T-helper 22 cell (primary cell): ENCODE data around the gene ZMYND12.
"Not testable (repeated sequence)": the region's sequence is repeated elsewhere in the genome, so short reads cannot be mapped to it uniquely, and the experiment has no call there.

Experiments used
- DNase-seq: peaks from one replicate; pipeline ENCODE4 v3.0.0-alpha.2; 2020; ENCODE audit warnings: low read depth

Gene ZMYND12, protein sequence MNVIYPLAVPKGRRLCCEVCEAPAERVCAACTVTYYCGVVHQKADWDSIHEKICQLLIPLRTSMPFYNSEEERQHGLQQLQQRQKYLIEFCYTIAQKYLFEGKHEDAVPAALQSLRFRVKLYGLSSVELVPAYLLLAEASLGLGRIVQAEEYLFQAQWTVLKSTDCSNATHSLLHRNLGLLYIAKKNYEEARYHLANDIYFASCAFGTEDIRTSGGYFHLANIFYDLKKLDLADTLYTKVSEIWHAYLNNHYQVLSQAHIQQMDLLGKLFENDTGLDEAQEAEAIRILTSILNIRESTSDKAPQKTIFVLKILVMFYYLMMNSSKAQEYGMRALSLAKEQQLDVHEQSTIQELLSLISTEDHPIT

DNA sequence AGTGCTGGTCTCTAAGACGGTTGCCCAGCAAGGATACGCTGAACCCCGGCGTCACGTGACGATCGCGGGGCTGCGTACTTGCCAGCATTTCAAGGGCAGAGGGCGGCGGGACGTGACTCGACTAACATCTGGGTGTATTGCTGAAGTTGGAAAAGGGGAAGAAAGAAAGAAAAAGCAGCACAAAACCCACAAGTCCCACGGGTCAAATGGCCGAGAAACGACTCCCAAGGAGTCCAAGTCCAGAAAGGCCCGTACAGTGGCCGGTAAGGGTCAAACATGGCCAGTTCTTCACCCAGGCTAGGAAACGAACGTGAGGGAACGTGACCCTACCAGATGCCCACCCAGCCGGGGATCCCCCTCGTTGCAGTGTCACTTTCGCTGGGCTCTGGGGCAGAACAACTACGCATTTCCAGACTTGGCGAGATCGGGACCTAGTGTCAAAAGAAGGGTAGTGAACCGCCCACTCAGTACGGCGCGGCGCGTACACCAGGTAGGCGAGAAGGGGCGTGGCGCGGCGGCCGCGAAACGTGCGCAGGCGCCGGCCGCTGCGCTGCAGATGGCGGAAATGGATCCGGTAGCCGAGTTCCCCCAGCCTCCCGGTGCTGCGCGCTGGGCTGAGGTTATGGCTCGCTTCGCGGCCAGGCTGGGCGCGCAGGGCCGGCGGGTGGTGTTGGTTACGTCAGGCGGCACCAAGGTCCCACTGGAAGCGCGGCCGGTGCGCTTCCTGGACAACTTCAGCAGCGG lies at the start of gene ZMYND12, which contains the start of gene PPCS:
TSS of gene ZMYND12 (minus strand) at position 13 of the 744 bp plus-strand sequence. CDS start 25 bp downstream, outside the sequence.
TSS of gene PPCS (plus strand) at position 534 of the 744 bp plus-strand sequence. CDS start at position 557, 23 bp downstream.
- DNase-seq: peak; percentile 84

DNA sequence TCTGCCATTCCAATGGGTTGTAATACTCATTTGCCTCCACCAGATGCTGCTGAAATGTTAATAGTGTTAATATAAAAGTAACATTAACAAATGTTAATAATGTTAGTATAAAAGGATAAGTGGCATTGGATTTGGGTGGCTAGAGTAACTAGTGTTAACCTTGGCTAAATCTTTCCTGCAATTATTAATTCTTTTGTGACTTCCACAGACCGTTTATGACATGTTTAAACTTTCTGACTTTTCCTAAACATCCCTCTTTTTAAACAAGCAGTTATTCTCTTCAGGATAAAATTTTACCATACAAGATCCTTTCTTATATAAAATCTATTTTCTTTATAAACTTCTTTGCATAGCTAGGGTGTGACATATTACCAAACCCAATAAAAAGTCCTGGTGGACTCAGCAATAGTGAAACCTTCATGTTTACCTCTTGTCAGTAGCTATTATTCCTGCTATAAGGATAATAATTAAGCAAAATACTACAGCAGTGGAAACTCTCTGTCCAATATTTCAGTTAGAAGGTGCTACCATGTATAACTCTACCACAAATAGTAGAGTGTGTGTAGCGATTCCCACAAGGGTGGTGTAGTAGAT lies 48.8 kb upstream of the ZMYND12 start:
- DNase-seq: no peak

DNA sequence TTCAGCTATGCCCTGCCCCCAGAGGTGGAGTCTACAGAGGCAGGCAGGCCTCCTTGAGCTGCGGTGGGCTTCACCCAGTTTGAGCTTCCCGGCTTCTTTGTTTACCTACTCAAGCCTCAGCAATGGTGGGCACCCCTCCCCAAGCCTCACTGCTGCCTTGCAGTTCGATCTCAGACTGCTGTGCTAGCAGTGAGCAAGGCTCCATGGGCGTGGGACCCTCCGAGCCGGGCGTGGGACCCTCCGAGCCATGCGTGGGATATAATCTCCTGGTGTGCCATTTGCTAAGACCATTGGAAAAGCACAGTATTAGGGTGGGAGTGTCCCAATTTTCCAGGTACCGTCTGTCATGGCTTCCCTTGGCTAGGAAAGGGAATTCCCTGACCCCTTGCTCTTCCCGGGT lies 46.2 kb upstream of the ZMYND12 start:
- DNase-seq: not testable (repeated sequence)

DNA sequence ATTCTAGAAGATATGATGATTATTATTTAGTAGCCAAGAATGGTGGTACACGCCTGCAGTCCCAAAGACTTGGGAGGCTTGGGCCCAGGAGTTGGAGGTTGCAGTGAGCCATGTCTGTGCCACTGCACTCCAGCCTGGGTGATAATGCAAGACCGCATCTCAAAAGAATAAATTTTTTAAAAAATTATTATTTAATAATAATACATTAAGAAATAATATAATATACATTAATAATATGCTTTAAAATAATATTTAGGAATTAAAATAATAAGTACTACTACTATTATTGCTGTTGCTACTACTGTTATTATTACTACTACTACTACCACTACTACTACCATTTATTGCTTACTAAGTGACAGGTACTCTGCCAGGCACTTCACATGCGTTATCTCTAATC lies 34.4 kb upstream of the ZMYND12 start:
- DNase-seq: no peak

DNA sequence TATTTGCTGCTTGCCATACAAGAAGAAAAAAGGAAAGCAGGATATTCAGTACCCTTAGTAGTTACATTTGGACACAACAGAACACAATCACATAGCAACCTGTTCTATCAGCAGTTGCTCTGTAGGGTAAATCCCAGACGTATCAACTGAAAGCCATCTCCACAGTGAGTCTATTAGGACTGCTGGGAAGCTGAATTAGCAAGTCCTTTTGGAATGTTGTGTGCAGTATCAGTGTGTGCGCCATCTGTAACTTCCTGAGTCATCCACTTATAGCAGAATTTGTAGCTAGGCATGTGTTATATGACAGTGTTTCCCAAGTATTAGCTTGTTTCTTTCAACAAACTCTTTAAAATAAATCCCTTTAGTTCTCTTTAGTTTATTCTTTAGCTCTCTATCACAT lies 28.6 kb upstream of the ZMYND12 start:
- DNase-seq: no peak

DNA sequence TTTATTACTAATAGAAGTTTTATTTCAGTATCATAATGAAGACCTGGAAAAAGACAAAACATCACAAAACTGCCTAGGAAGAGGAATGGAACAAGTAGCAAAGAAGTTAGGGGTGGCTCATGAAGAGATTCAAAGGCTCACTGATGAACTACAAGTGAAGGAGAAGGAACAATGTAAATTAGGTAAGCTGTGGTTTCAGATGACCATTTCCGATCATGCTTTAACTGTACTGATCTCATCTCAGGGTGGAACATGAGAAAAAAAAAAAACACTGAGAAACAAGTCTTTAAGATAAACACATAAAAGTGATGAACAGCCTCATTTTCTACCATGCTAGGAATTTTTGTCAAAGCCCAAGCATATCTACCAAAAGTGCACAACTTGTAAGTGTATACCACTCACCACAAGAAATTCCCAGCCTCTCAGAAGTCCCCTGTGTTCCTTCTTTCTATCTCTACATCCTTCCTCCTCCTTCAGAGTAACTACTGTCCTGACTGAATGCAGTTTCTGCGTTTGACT lies 26.9 kb upstream of the ZMYND12 start:
- no peak for DNase-seq

DNA sequence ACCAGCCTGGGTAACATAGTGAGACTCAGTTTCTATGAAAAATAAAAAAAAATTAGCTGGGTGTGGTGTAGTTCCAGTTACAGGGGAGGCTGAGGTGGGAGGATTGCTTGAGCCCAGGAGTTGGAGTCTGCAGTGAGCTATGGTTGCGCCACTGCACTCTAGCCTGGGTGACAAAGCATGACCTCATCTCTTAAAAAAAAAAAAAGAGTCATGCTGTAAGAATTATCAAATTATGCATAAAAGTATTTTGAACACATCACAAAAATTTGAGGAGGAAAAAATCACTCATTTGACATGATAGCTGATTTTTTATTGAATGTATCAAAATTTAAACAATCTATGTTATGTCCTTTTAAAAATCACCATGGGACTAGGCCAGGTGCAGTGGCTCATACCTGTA lies 25.1 kb upstream of the ZMYND12 start:
- DNase-seq: no peak

DNA sequence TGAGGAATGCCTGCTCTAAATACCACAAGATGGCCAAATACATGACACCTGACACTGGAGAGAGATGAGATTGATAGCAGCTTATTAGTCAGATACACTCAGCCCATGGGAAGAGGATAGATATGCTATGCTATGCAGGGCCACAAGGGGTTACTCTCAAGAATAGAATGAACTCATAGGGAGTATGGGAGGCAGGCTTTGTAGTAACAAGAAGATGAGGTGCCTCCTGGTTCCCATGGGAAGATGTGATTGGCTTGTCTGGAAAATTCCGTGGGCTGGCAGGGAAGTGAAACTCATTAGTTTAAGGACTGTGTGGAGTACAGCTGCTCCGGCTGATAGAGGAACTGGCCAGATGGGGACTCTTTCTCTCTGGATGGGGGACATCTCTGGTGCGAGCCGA lies 23.8 kb upstream of the ZMYND12 start:
- DNase-seq: no peak

DNA sequence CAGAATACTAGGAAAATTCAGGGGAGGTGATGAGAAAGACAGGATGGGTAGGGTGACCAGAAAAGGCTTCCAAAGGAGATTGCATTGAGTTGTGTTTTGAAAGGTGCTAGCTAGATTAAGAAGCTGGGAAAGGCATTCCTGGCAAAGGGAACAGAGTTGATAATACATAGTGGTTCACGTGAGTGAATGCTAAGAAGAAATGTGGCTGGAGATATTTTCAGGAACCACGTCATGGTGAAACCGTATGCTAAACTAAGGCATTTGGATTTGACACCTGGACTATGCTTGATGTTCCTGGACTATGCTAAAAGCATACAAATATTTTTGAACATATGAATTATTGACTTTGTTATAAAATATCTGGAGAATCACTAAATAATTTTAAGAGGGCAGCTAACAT lies 22.0 kb upstream of the ZMYND12 start:
- no peak for DNase-seq

DNA sequence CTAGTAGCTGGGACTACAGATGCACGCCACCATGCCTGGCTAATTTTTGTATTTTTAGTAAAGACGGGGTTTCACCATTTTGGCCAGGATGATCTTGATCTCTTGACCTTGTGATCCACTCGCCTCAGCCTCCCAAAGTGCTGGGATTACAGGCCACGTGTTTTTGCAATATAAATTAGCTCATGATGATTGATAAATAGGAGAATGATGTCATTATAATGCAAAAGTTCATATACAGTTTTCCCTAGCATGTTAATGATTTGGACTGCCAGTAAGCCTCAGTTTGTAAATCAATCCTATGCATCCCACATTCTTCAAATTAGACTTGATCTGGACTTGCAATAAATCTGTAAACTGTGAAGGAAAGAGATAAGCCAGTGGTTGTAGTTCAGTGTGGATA lies 21.5 kb upstream of the ZMYND12 start:
- not testable (repeated sequence) for DNase-seq

DNA sequence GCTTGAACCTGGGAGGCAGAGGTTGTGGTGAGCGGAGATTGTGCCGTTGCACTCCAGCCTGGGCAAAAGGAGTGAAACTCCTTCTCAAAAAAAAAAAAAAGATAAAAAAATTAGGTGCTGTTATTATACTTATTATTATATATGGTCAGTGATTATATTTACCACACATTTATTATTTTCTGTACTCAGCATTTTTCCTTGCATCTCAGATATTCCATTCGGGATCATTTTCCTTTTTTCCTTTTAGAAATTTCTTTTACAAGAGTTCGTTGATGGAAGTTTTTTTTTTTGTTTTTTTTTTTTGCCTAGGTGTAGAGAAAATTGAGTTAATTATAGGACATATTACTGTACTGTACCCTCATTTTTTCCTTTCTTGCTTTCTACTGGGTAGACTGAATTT lies 20.8 kb upstream of the ZMYND12 start:
- no peak for DNase-seq

DNA sequence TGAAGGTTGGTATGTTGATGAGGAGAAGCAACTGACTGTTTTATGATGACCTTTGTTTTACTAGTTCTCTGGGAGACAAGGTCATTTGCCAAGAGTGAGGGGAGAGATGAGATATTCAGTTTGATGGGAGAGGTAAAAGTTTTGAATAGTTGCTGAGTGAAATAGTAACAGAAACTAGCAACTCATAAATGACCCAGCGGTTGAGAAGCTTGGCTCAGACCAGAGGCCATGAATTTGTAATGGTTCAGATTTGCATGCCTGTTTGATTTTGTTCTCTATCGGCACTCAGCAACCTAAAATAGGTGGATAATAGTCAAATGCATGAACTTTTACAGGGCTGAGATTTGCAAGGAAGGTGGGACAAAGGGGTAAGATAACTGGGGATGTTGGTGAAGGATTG lies 13.9 kb upstream of the ZMYND12 start:
- DNase-seq: no peak

DNA sequence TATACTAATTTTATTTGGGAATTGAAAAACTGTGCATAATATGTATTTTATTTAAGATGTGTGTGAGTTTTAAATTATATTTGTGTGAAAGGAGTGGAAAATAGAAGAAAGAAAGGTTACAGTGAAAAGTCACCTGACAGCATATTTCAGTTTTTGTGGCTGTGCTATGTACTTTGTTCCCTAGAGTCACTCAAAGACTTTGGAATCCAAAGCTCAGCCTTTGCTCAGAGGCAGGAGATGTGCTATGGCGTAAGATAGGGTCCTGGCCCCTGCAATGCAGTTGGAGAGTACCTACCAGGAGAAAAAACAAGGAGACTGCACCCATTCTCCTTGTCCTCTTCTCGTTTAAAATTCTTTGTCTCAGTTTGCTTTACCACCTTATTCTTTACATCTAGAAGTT lies 10.2 kb upstream of the ZMYND12 start:
- DNase-seq: no peak

DNA sequence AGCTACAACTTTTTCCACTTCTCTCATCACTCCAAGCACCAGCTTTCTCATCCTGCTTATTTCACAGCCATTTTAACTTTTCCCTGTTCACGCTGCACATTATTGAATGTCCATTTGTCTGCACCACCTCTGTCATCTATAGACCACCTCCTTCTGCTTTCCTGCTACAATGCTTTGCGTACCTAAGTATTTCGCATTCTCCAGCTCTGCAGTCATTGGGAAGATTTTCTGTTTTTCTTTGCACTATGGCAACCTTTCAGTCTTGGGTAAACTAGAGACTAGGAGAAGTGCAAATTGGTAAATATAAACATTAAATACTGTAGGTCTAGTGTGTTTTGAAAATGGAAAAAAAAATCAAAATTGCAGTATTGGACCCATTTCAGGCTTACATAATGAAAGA lies 8.1 kb upstream of the ZMYND12 start:
- no peak for DNase-seq

DNA sequence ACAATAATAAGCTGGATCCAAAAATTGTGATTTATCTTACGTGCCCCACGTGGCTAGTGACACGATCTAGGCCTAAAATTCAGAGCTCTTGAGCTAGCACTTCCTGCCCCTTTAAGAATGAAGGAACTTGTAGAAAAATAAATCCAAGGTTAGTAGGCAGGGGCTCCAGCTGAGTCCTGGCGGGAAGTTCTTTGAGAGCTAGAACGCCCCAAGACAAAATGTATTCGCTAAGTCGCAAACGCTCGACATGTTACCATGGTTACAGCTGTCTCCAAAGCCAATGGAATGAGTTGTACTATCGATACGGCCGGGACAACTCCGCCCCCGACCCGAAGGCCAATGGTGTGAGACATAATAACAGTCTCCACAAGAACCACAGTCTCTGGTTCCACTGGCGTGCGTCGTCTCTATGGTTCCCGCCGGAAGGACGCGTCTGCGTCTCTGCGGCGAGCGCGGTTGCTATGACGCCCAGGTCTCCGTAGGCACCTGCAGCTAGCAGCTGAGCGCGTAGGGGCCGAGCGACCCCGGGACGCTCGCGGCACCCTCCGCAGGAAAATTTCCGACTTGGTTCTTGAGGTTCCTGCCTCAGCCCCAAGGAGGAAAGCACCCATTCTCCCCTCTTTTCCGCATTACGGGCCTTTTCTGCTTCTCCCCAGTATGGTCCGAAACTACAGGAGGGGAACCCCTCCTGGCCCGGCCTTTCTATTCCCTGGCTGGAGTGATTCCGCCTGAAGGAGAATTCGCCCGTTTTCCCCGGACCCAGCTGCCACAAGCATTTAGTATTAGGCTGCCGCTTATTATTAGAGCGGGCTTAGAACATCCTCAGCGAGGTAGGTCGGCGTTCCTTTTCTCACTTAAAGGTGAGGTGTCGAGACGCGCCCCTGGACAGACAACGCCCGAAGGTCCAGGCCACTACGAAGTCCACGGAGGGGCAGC lies 7.3 kb upstream of the ZMYND12 start, which contains the start of gene CCDC30:
TSS of gene CCDC30 (plus strand) at position 459 of the 936 bp plus-strand sequence. CDS start 17,266 bp downstream, outside the sequence.
- peak; percentile 97 for DNase-seq

DNA sequence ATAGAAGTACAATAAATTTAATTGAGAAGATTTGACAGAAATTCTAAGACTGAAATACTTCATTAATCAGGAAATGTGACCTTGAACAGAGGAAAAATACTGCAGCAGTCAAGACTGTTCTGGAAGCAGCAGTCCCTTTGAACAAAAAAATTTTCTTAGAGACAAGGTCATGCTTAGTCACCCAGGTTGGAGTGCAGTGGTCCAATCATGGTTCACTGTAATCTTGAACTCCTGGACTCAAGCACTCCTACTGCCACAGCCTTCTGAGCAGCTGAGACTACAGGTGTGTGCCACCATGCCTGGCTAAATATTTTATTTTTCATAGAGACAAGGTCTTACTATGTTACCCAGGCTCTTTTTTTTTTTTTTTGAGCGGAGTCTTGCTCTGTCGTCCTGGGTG lies 5.4 kb upstream of the ZMYND12 start:
- no peak for DNase-seq

DNA sequence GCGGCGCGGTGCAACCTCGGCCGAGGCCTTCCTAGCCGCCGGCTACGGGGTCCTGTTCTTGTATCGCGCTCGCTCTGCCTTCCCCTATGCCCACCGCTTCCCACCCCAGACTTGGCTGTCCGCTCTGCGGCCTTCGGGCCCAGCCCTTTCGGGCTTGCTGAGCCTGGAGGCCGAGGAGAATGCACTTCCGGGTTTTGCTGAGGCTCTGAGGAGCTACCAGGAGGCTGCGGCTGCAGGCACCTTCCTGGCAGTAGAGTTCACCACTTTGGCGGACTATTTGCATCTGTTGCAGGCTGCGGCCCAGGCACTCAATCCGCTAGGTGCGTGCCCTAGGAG lies 900 bp upstream of the ZMYND12 start:
- DNase-seq: peak; percentile 49

DNA sequence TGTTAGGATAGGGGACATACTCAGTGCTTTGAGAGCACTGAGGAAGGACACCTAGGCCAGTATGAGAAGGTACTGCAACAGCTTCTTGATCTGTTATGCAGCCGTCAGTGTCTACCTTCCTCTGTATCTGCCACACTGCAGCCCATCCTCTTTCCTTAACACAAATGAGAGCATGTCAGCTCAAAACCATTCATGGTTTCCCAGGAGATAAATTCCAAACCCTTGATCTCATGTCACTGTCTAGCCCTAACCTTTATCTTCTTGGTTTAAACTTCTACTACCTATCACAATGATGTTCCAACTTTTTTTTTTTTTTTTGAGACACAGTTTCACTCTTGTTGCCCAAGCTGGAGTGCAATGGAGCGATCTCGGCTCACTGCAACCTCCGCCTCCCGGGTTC lies 1.4 kb downstream of the ZMYND12 start:
- no peak for DNase-seq

DNA sequence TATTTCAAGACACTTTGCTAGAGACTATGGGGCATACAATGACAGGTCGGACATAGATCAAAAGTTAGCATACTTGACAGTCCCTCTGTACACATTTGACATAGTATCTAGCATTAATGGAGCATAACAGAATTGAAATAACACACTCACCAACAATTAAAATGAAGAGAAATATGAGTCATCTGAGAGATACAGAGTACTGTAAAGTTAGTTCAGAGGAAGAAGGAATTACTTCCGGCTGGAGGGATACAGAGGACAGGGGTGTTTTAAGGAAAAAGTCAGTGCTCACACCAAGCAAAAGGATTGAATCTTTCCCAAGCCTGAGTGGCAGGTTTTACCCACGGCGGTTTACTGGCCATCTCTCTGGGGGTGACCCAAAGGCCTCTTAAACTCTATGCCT lies 2.4 kb downstream of the ZMYND12 start:
- no peak for DNase-seq

DNA sequence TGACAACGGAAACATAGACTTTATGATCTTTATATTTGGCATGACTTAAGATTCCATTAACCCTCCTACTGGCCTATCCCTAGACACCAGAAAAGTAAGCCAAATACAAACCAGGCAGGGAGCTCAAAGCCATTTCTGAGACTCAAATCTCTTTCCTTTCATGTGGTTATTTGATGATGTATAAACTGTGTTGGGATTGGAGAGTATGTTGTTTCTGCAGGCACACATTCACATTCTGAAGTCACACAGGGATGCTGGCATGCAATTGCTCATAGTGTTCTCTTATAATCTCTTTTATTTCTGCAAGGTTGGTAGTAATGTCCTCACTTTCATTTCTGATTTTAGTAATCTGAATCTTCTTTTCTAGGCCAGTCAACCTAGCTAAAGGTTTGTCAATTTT lies 5.8 kb downstream of the ZMYND12 start:
- no peak for DNase-seq

DNA sequence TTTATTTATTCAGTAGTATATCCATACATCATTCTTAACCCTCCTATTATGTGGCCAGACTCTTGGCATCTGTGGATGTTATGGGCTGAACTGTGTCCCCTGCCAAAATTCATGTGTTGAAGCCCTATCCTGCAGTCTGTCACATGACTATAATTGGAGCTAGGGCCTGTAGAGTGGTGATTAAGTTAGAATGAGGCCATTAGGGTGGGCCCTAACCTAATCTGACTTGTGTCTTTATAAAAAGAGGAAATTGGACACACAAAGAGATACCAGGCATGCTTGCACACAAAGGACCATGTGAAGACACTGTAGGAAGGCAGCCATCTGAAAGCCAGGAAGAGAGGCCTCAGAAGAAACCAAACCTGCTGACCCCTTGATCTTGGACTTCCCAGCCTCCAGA lies 6.6 kb downstream of the ZMYND12 start:
- no peak for DNase-seq

DNA sequence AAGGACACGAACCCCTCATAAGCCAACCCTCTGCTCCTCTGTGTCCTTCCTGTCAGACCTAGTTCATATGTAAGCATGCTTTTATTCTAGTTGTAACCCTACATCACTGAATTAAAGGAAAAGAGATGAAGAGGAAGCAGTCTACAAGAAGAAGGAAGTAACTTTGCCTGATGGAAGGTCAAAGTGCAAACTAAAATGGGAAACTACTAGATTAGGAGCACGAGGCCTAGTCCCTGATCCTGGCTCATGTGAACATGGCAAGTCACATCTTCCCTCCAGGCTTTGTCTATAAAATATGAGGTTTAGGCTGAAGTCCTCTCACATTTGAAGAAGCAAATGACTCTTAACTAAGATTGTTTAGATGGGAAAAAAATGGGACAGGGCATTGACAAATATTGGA lies 13.2 kb downstream of the ZMYND12 start:
- DNase-seq: no peak
